Activated T-cell treated with anti-CD3 and anti-CD28 coated beads for 48 hours (primary cell): ENCODE data around the gene HOXB6.

Source experiments
- DNase-seq: peaks from one replicate; pipeline ENCODE4 v3.0.0-alpha.2; 2020; ENCODE audit warnings: low read depth

HOXB6 gene

DNA sequence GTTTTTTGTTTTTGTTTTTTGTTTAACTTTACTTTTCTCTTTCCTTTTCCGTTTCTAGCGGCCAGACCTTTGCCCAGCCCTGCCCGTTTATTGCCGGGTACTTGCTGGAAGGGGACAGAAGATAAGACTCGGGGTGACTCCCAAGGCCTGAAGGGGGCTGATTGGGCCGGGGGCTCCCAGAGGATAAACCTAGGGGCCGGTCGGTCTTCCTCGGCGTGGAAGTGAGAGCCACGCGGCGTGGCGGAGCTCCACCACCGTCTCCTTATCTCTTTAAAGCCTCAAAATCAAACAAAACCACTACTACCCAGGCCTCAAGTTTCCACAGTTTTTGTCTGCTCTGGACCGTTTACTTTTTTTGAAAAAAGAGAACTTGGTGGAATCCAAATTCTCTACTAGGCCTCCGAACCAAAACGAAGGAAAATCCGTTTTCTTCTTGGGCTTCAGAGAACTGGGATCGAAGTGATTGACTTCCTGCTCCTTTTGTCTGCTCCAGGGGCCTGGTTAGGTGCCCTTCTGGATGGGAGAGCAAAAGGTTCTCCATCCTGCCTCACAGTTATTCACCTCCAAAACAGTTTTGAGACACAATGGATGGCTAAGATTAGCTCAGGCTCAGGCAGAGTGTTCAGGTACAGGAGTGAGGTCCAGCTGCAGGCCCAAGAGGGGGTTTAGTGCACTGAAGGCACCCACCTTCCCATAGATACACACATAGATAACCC, 29.9 kb upstream of the HOXB6 start:
- DNase-seq, result no peak

DNA sequence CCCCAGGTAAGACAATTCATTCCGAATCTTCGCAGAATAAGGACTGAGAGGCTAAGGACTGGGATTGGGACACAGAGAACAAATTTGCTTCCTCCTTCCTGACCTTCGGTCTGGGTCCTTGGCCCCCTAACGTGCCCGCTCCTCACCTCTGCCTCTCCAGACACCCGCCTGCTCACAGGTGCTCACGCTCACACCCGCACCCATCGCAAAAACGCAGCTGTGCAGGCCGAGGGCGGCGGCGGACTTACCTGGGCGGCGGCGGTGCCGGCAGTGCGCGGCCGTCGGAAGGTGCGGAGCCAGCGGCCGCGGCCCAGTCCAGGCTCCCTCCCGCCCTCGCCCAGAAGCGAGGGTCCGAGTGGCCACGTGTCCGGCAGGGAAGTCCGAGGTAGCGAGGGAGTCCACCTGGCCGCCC, 28.5 kb upstream of the HOXB6 start:
- DNase-seq, result no peak

DNA sequence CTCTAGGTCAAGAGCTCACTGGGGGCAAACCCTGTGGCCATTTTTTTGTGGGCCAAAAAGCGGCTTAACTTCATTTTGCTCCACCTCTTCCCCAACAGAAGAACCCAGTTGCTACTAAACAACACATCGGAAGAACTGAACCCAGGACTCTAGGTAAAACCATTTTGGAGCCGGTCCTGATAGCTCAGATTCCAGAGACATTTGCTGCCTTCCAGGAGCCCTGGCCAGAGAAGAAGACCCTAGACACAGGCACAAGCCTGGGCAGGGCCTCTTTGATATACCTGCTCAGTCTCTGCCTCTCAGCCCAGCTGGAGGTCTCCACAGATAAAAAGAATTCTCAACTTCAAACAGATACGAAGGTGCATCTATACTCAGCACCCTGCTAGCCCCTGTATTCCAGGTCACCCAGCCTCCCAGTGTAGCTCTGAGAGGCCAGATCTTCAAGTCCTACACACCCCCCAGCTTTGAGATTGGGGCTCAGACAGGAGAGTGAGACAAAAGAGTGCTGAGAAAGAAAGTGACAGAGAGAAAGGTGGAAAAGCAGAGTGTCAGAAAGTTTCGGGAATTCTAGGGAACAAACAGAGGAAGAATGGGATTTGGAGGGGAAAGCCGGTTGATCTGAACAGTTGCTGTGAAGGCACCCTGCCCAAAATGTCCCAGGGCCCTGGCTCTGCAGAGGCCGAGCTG, 27.9 kb upstream of the HOXB6 start:
- no peak for DNase-seq

DNA sequence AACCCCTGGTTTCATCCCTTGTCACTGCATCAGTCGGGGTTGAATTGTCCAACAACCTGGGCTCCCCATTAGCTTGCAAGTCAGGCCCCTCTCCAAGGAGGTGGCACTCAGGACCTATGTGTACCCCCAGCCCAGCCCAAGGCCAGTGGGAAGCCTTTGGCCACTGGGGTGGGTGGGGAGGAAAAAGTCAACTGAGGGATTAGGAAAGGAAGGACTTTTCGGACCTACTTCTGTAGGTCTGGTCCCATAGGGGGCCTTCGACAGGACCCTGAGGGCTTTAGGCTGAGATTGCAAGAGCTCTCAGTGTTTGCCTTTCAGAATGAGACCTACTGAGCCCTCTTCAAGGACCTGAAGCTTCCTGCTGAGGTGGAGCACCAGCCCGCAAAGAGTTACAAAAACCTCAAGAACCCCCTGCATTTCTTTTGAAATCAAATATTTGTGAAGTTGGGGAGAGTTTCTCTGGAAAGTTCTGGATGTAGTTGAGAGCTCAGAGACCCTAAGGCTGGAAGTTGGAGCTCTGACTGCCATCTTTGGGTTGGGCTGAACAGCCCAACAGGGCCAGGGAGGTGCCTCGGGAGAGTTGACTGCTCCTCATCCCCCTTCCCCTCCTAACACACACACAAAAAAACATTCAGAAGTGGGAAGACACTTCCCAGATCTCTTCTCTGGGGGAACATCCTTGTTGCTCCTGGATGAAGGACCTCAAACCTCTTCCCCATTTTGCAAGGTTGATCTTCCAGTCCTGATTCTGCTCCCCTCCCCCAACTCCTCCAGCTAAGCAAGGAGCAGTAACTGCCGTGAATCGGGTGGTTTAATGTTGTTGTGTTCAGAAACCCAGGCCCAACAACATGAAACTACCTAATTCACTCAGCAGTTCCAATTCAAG, 27.1 kb upstream of the HOXB6 start:
- DNase-seq, result no peak

DNA sequence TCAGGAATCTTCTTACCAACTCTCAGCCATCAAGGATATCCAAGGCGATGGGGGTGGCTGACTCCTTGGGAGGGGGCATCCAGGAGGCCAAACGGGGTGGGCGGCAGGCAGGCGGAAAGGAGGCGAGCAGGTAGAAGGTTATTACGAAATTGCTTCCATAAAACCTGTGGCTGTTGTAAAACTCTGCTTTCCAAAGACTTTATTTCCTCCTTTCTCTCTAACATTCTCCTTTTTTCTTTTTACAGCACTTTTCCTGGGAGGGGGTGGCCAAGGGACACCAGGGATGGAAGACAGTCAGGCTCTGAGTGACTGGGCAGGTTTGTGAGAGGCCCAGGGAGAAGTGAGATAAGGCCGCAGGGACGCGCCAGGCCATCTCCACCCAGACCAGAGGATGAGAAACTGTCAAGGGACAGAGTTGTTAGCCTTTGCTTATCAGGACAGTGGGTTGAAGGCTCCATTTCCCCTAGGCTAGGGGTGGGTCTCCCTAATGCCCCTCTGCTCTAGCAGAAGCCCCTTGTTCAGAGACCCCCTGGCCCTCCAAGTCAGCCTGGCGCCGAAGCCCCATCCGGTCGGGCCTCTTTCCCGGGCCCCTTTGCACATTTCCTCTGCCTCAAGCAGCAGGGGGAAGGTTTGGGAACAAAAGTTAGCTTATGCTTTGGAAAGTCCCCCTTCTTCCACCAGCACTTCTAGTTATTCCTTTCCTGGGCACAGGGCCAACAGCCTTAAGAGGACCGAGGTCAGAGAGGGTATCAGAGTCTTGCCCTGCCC, 26.3 kb upstream of the HOXB6 start:
- DNase-seq, result no peak

DNA sequence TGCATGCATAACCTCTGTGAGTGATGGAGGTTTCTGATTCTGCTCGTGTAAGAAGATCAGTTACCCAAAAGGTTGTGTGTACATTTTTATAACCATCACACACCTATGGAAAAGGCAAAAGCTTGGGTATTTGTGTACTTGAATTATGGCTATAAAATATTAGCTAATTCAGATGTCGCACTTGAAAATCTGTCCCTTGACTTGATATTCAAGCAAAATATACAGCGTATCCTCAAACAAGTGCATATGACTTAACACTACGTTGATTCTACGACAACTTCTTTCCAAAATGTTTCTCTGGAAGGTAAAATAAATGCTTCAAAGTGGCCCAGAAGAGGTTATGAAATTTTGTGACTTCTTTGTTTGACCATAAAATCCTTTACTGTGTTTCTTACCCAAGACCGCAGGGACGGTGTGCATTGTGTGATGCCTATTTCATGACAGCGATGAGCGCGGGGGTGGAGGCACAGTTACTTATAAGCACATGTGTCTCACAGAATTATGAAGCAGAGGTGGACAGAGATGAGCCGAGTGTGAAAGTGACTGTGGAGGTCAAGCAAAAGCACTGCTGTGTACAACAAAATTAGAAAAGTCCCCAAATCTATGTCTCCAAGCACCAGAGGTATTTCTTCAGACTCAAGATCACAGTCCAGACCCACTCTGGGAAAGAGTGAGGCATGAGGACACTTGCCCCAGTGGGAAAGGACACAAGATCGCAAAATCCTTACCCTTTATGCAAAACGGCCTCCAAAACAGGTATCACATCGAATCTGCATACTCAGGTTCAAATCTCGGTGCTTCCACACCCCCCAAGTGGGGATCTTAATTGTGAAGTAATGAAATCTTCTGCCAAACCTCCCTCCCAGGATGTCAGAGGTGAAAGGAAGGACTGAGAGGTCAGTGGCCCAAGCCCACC, 25.5 kb upstream of the HOXB6 start:
- DNase-seq, result no peak

DNA sequence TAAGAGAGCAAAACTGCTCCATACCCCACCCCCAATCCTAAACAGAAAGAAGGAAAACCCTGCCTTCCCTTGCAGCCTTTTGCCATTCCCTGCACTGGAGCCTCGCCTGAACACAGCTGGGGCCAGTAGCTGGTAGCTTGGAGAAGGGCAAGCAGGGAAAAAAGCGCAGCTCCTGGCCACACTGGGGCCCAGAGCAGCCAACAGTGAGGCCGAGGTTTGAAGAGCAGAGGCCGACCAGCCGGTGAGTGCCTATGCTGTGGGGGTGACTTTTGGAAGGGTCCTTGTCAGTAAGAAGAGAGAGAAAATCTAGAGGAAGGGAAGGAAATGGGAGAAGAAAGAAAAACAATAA, 24.6 kb upstream of the HOXB6 start:
- DNase-seq, result no peak

DNA sequence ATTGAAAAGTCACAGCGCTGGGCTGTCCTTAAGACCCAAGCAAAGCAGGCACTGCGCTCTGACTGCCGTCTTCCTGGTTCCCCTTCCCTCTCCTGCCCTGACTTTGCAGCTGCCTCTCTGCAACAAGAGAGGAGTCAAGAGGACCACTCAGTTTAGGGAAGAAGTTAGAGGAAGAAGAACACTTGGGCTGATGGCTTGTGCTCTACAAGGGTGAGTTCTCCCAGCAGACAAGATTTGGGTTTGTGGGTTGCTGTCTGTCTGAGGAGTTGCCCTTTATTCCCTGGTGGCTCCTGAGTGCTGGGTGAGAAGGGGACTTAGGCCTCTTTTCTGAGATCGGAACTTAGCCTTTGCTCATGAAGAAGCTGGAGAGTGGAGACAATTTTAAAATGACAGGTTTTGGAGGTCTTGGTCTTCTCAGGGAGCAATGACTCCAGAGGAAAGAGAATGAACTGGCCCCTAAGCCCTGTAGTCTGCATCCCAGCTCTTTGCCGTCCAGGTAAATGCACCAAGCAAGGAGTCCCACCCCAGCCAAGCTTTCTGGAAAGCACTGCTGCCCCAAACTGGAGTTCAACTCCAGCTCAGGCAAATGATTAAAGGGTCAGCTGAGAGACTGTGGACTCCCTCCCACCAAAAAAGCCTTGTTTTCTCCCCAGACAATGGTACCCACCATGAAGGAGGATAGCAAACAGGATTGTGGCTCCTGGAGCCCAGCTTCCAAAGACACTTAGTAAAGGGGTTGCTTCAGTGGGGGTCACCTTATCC, 24.0 kb upstream of the HOXB6 start:
- DNase-seq, result no peak

DNA sequence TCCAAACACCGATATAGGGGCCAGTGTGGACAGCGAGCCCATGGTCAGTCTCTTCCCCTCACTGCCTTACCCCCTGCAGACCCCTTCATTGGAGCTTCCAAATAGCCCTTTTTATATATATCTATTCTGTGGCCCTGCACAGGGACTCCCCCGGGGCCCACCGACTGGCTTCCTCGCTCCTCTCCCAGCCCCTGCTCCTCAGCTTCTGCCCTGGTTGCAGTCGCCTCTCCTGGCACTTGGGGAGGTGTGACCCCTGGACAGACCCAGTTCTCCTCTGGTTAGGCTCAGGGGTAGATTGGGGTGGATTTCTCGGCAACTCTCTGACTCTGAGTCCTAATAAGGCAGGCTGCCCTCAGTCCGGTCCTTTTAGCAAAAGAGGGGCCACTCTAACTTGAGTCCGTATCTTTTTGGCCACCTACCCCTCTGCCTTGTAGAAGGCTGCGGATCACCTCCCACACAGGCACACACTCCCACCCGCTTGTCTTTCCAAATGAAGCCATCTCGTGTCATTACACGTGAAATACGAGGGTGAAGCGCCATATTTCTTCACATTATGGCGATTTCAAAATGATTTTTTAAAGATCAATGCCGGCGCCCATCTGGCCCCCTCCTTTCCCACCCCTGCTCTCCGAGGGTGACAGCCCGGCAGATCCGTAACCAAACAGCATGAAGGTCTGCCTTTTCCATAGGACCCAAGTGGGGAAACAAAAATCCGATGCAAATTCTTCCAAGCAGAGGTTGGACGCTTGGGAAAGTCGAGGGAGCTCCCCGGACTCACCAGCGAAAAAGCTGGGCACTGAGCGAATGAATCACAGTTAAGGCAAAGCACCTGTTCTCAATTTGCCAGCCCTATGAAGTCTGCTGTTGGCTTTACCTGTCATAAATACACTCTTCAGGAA, 23.1 kb upstream of the HOXB6 start:
- no peak for DNase-seq

DNA sequence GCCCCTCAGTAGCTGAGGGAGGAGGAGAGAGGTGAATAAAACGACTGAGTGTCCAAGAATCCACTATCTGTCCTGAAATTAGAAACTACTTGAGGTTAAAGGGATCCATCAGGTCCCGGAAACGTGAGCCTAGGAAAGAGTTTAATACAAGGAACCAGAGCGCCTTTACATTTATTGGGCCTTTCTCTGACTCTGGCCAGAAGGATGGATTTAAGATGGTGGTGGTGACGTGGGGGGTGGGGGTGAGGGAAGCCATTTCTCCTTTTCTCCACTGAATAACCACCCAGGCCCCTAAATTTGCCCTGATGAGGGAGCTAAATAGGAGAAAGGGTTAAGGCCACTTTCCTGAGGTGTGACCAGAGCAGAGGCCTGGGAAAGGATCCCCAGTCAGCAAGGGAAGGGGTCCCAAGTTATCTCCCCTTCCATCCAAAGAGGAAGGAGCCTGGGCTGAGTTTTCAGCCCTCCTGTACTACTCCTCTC, 22.4 kb upstream of the HOXB6 start:
- no peak for DNase-seq

DNA sequence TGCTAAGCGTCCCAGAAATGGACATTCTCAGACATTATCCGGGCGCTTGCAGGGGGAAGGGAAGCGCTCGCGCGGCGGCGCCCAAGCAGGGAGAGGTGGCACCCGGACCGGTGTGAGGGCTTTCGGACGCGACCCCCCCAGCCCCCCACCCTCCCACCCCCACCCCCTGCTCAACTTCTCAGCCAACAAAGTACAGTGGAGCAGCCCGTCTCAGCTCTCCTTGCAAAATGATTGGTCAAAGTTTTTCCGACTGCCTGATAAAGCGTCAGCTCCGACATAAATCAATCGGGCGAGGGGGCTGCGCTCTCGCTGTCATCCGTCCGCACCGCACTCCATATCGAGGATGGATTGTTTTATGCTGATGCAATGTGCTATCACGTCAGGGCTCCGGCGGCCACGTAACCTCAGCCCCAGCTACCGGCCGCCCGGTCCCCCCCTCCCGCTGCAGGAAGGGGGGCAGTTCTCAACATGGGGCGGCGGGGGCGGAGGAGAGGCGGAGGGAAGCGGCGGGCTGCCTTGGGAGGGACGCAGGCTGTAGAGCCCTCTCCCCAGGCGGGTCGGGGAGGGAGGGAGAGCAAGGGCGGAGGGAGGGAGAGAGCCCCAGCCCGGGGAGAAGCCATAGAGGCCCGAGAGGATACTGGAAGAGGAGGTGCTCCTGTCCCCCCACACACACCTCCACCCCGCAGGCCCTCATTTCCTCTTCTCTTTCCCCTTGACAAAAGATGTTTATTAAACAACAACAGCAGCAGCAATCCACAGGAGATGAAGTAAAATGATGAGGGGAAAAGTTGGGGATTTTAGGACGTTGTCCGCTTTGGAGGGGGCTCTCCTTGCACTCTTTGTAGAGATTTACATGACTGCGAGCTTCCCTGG, 21.7 kb upstream of the HOXB6 start, which contains the start of gene HOXB9:
Gene HOXB9, minus strand, starts transcription at position 114 of the 873 bp plus-strand sequence. Its CDS starts 89 bp downstream, at position 25.
- DNase-seq, result no peak

DNA sequence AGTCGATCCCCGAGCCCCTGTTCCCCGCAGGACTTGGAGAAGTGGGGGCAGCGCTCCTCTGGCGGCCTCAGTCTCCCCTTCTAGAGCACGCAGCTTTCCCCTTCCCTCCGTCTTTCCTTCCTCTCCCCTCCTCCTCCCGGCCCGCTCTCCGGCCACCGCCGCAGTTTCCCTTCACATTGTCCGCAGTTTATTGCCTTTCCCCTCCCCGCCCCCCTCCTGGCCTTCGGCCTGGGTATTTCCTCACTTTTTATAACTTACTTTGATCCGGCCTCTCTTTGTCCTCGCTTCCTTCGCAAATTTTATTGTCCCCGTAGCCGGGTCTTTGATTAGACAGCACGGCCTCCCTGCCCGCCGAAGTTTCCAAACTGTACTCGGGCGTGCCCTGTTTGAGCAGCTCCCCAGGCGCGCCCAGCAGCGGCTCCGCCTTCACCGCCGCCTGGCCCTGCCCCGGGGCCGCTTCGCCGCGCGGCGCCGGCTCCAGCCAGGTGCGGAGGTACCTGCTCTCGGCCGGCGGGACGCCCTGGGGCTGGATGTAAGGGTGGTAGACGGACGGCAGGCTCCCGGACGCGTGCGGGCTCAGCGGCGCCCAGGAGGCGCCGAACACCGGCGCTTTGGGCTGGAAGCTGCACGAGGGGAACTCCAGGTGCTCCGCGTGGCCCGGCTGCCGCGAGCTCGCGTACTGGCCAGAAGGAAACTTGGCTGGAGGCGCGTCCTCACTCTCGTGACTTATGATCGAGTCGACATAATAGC, 20.9 kb upstream of the HOXB6 start:
- no peak for DNase-seq

DNA sequence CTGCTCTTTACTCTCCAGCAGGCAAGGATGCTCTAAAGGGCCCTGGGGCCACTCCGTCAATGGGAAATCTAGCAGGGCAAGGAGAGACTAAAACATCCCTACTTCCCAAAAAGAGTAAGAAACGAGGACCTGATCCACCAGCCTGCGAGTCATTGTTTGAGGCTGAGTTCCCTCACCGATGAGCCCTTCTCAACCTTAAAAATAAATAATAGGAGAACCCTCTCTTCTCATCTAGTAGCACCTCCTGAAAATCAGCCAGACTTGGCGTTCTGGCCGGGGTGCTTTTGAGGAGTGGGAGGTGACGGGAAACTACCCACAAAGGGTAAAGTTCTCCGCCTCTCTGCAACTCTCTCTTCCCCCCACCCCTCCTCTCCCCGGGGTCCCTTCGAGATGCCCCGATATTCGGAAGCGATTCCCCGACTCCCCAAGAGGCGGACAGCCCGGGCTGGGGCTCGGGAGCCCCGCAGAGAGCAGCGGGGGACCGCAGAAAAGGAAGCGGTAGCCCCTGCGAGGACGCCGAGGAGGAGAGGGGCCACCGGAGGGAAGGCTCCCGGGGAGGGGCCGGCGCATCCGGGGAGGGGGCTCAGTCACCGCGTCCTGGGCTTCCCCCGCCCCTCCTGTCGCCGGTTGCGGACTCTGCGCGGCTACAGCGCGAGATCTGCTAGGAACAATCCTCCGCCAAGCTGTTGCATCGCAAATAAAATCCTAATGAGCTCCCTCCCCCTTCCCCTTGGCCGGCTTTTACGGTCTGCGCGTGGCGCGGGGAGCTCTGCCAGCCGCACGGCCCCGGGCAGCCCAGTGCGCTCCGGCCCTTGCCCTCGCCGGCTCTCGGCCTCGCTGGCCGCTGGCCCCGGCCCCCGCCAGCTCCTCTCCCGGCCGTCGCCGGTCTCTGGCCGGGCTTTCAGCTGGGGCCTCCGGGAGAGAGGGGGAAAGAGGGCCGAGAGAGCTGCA, 20.0 kb upstream of the HOXB6 start:
- DNase-seq, result no peak

DNA sequence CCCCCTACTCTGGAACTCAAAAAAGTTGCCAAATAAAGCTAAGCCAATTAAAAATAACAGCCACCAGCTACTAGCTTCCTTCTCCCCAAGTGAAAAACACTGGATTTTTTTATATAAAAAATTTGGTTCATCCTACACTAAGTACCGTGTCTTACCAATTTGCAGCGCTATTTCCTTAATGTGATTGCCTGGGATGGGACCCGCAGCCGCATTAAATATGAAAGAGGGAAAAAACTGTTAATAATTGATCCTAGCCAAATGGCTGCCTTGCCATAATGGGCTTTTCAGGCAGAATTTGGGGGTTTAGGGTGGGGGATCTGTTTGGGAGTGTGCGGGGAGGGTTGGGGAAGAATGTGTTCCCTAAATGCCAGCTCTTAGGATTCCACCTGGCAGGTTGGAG, 19.3 kb upstream of the HOXB6 start:
- no peak for DNase-seq

DNA sequence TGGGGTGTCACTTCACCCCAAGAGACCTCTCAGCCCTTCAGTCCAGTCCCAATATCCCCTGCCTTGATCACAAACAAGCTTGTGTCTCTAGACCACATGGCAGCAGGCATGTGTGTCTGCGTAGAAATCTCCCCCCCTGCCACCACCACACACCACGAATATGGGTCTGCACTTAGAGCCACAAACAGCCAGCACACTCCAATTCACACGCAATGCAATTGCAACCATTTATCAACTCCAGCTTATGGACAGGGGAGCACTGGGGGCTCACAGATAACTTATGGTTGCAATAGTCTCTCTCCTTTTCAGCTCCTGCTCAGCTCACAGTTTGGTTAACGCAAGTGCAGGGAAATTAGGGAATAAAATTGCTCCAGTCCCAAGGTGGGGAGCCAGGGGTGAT, 18.8 kb upstream of the HOXB6 start:
- DNase-seq, result no peak

DNA sequence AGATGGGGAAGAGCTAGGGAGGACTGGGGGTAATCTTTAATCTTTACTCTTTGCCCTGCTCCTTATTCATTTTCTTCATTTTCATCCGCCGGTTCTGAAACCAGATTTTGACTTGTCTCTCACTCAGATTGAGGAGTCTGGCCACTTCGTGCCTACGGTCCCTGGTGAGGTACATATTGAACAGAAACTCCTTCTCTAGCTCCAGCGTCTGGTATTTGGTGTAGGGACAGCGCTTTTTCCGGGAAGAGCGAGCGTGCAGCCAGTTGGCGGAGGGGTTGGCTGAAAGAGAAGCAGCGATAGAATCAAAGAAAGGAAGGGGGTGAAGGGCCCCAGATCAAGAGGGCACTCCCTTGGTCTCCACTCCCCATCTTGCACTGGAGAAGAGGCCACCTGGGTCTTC, 18.1 kb upstream of the HOXB6 start:
- DNase-seq, result no peak
